ENCODE results near the gene NFE2.

Gene NFE2

GRCh38 chr12:54311051-54311450 is 10.2 kb upstream of the NFE2 start:
- Histone ChIP-seq H3K27ac (no peak overlapping the region), H3K9ac (no peak overlapping the region), H3K4me1 (no peaks in the 10 kb centered on the region), H3K4me2 (ENCODE audit: low read length) (no peak overlapping the region), H3K4me3 (ENCODE audit: low read depth, low read length) (no peak overlapping the region), H2AFZ (no peak overlapping the region), H3K27me3 (ENCODE audit: control insufficient read depth, insufficient read depth, low read length) (no peaks in the 10 kb centered on the region), H3K9me3 (ENCODE audit: control insufficient read depth, low read length) (no peaks in the 10 kb centered on the region), H3K36me3 (ENCODE audit: control insufficient read depth, insufficient read depth, low read length) (no peaks in the 10 kb centered on the region), H3K79me2 (no peaks in the 10 kb centered on the region)
- TF ChIP-seq CTCF (IDR thresholded peaks at IDR 0.05): no peak

GRCh38 chr12:54306925-54307741 is 6.3 kb upstream of the NFE2 start:
- no peak for TF ChIP-seq CTCF (IDR thresholded peaks at IDR 0.05)
- Histone ChIP-seq H3K27ac (no peak overlapping the region), H3K4me3 (ENCODE audit: low read depth, low read length) (no peak overlapping the region), H3K4me2 (ENCODE audit: low read length) (no peak overlapping the region), H2AFZ (no peak overlapping the region), H3K79me2 (no peaks in the 10 kb centered on the region), H3K4me1 (peaks cover 2% of the 10 kb centered on the region), H3K36me3 (ENCODE audit: control insufficient read depth, insufficient read depth, low read length) (no peaks in the 10 kb centered on the region), H3K9ac (no peak overlapping the region), H3K9me3 (ENCODE audit: control insufficient read depth, low read length) (no peaks in the 10 kb centered on the region), H3K27me3 (ENCODE audit: control insufficient read depth, insufficient read depth, low read length) (no peaks in the 10 kb centered on the region)

DNA sequence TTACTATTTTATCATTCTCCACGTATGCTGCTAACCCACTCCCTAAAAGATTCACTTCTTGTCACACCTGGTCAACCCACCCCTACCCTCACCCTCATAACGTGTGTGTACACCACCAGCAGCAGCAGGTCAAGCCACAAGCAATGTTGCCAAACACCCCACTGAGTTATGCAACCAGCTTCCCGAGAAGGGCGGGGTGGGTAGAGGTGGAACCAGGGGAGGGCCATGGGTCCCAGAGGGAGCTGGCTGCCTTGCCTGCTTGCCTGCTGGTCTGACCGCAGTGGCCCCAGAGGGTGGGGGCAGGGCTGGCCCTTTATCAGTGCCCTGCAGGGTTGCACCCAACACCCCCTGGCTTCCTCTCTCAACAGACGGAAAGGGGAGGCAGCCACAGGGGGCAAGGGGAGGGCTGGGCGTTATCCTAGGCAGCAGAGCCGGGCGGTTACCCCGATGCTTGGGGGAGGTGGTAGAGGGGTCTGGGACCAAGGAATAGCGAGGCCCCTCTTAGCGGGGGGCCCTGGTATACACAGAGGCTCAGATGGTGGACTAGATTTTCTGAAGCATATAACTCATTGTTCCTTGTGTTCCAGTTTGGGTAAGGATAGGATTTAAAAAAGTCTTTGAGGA is 3.5 kb upstream of the NFE2 start:
- Histone ChIP-seq H3K36me3 (ENCODE audit: control insufficient read depth, insufficient read depth, low read length) (no peaks in the 10 kb centered on the region), H3K27me3 (ENCODE audit: control insufficient read depth, insufficient read depth, low read length) (no peaks in the 10 kb centered on the region), H3K4me2 (ENCODE audit: low read length) (no peak overlapping the region), H3K79me2 (no peaks in the 10 kb centered on the region), H3K4me1 (peaks cover 15% of the 10 kb centered on the region), H3K4me3 (ENCODE audit: low read depth, low read length) (no peak overlapping the region), H3K9ac (no peak overlapping the region), H3K9me3 (ENCODE audit: control insufficient read depth, low read length) (no peaks in the 10 kb centered on the region), H2AFZ (peak overlapping the region; percentile 57), H3K27ac (peak overlapping the region; percentile 2)
- no peak for TF ChIP-seq CTCF (IDR thresholded peaks at IDR 0.05)

DNA sequence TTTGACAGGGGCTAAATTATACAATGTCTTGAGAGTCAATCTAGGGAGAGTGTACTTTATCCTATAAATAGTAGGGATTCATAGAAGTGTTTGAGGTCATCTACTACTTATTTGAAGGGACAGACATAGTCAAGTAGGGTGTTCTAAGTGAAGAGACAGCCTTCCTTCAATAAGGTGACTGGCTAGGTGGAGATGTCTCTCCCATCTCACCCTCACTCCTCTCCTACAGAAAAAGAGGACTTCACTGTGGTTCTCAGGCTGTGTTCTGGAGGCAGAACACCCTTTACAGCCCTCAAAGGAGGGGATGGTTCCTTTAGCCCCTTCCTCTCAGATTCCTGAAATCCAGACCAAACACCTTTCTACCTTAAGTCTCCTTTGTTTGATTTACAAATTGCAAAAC is 2.8 kb upstream of the NFE2 start:
- H3K9ac ChIP-seq: no peak overlapping the region
- H3K4me2 ChIP-seq (ENCODE audit: low read length): no peak overlapping the region
- peaks cover 15% of the 10 kb centered on the region for H3K4me1 ChIP-seq
- no peaks in the 10 kb centered on the region for H3K36me3 ChIP-seq (ENCODE audit: control insufficient read depth, insufficient read depth, low read length)
- no peak for TF ChIP-seq CTCF (IDR thresholded peaks at IDR 0.05)
- H3K27me3 ChIP-seq (ENCODE audit: control insufficient read depth, insufficient read depth, low read length): no peaks in the 10 kb centered on the region
- H3K79me2 ChIP-seq: no peaks in the 10 kb centered on the region
- no peak overlapping the region for H3K4me3 ChIP-seq (ENCODE audit: low read depth, low read length)
- H3K27ac ChIP-seq: peak overlapping the region; percentile 2
- H3K9me3 ChIP-seq (ENCODE audit: control insufficient read depth, low read length): no peaks in the 10 kb centered on the region
- peak overlapping the region; percentile 57 for H2AFZ ChIP-seq
